Measurements from ENCODE around the gene HMSD.

The HMSD gene

GRCh38 chr18:63987743-63988142 is 38.6 kb downstream of the HMSD start:
- DNase-seq (ENCODE audit: low read depth in 3 of 3, low spot score in 1 of 3), result no peak

- DNase-seq (ENCODE audit: low read depth in 3 of 3, low spot score in 1 of 3), result no peak
Measured at GRCh38 chr18:63992751-63993150, 43.6 kb downstream of the HMSD start.

- peak in 1 of 3 donors; percentile 17 for DNase-seq (ENCODE audit: low read depth in 3 of 3, low spot score in 1 of 3)
Measured at GRCh38 chr18:63994783-63995399, 45.8 kb downstream of the HMSD start.

GRCh38 chr18:63997041-63997440 is 47.9 kb downstream of the HMSD start:
- DNase-seq (ENCODE audit: low read depth in 3 of 3, low spot score in 1 of 3), result no peak

GRCh38 chr18:63997606-63998005 is 48.5 kb downstream of the HMSD start:
- DNase-seq (ENCODE audit: low read depth in 3 of 3, low spot score in 1 of 3), result no peak

- no peak for DNase-seq (ENCODE audit: low read depth in 3 of 3, low spot score in 1 of 3)
Measured at GRCh38 chr18:63999871-64000270, 50.8 kb downstream of the HMSD start.

- no peak for DNase-seq (ENCODE audit: low read depth in 3 of 3, low spot score in 1 of 3)
Measured at GRCh38 chr18:64002581-64002980, 53.5 kb downstream of the HMSD start.

- no peak for DNase-seq (ENCODE audit: low read depth in 3 of 3, low spot score in 1 of 3)
Measured at GRCh38 chr18:64009305-64009704, 60.2 kb downstream of the HMSD start.
